ENCODE results near the gene EMC10.

DNA sequence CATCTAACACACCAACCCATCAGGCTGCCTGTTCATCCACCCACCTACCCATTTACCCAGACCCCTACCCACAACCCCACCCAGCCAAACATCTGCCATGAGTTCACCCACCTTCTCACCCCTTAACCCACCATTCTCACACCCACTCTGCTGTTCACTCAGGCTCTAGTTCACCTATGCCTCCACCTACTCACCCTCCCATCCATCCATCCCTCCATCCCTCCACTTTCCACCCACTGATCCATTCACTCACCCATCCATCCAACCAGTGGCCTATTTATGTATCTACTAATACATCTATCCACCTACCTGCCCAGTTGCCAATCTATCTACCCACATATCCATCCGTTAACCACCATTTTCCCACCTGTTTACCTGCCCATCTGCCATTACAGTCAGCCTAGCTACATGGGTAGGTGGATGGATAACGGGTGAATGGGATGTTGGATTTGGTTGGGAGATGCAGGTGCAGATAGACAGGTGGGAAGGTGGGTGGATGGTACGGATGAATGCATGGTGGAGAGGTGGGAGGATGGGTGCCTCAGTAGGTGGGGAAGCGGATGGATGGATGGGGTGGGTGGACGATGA lies 38.4 kb upstream of the EMC10 start:
- TF ChIP-seq, protein P1, sequence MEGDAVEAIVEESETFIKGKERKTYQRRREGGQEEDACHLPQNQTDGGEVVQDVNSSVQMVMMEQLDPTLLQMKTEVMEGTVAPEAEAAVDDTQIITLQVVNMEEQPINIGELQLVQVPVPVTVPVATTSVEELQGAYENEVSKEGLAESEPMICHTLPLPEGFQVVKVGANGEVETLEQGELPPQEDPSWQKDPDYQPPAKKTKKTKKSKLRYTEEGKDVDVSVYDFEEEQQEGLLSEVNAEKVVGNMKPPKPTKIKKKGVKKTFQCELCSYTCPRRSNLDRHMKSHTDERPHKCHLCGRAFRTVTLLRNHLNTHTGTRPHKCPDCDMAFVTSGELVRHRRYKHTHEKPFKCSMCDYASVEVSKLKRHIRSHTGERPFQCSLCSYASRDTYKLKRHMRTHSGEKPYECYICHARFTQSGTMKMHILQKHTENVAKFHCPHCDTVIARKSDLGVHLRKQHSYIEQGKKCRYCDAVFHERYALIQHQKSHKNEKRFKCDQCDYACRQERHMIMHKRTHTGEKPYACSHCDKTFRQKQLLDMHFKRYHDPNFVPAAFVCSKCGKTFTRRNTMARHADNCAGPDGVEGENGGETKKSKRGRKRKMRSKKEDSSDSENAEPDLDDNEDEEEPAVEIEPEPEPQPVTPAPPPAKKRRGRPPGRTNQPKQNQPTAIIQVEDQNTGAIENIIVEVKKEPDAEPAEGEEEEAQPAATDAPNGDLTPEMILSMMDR (IDR thresholded peaks at IDR 0.05) = no peak
- TF ChIP-seq POLR2AphosphoS5 (IDR thresholded peaks at IDR 0.05) (no peak), POLR2A (IDR thresholded peaks at IDR 0.05) (no peak), EP300 (IDR thresholded peaks at IDR 0.05) (no peak)

Data from stomach (tissue), 4 donors.